CMK (cell line): Measurements from ENCODE around the gene MMP23B.
"Not testable (repeated sequence)": the region's sequence is repeated elsewhere in the genome, so short reads cannot be mapped to it uniquely, and the experiment has no call there.

Source experiments
- DNase-seq: peaks from one replicate; pipeline ENCODE4 v3.0.0-alpha.2; 2010; ENCODE audit warnings: low read depth

MMP23B gene

DNA sequence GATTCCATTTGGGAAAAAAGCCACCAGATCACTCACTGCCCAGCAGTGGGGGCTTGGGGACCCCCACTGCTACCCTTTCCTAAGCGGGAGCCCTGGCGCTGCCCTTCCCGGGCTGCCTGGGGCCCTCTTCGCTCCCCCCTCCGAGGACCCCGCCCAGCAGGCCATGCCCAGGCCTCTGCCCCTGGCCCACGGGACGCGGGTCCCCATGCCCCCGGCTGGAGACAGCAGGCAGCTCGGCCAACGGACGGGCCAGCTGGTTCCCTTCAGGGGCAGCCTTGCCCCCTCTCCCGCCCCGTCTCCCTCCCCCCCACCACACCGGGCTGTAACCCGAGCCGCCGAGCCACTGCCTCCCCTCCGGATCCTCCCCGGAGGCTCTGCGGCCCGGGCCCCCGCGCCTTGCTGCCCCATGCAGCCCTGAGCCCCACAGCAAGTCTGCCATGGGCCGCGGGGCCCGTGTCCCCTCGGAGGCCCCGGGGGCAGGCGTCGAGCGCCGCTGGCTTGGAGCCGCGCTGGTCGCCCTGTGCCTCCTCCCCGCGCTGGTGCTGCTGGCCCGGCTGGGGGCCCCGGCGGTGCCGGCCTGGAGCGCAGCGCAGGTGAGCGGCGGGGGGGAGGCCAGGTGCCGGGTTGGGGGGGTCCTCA lies at the start of gene MMP23B:
TSS of gene MMP23B (plus strand) at position 392 of the 639 bp plus-strand sequence. CDS start at position 438, 46 bp downstream.
- no peak for DNase-seq

DNA sequence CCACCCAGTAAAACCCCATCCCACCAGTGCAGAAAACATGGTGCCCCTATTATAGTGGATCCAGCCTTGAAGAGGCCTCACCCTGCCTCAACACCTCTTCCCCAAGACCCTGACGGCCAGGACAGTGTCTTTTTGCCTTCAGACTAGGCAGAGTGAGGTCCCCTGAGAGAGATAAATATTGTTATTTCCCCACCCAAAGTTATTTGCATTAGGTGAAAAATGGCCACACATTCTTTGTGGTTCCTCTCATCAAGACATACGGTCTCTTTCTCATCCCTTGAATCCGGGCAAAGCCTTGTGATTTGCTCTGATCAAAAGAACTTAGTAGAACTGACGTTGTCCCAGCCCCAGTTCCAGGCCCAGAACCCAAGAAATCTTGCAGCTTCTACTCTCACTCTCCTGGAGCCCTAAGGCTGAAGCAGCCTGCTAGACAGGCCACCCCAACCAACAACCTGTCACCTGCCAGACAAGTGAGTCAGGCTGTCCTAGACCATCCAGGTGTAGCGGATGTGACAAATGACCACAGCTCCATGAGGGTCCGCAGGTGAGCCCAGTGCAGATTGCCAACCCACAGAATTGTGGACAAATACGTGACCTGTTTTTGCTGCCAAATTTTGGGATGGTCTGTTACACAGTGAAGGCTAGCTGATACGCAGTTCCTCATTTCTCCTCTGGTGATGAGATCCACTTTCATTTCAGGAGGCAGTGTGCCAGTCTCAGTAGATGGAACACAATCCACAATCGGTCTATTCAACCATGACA lies 49.2 kb upstream of the MMP23B start:
- DNase-seq, result no peak

- no peak for DNase-seq
These were observed 48.5 kb upstream of the MMP23B start for GRCh38 chr1:1583347-1584010.

DNA sequence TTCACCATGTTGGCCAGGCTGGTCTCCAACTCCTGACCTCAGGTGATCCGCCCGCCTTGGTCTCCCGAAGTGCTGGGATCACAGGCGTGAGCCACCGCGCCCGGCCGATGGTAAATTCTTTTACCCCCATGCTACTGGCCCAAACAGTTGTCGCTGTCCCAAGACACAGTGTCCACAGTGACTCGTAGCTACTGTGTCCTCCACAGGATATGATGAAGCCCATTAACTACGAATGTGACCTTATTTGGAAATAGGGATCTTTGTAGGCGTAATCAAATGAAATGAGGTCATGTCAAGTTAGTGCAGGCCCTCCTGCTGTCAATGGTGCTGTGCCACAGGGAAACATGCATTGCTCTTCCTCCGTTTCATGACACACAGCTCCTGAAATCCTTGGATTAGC lies 40.5 kb upstream of the MMP23B start:
- DNase-seq, result no peak

DNA sequence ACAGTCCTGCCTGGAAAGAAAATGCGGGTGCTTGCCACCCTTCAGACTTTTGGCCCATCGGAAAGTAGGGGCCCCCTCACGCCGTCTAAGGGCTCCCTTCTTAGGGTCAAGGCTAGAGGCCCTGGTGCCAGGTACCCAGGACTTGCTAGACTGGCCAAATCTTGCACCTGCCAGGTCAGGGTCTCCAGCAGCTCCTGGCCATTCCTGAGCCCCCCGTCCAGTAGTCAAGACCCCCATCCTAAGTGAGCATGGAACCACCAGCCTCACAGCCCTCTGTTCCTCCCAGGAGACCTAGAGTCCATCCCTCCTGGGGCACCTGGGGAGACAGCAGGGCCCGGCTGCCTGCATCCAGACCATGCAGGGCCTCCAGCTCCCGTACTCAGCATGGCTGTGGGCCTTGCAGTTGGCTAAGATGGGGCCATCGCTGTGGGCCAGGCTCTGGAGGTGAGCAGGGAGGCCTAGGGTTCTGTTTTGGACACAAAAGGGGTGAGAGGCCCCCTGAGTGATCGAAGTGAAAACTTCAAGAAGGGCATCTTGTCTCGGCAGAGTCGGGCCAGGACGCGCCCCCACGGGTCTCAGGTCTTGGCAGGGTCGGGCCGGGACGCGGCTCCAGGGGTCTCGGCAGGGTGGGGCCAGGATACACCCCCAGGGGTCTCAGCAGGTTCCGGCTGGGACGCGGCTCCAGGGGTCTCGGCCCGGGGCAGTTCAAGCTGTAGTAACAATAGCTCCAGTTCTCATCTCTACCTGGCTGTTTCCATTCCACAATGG lies 38.0 kb upstream of the MMP23B start:
- no peak for DNase-seq

- DNase-seq, result no peak
These were observed 37.2 kb upstream of the MMP23B start for GRCh38 chr1:1594602-1595260.

GRCh38 chr1:1595341-1595740 lies 36.6 kb upstream of the MMP23B start:
- not testable (repeated sequence) for DNase-seq

- DNase-seq, result no peak
These were observed 35.3 kb upstream of the MMP23B start for GRCh38 chr1:1596493-1597274.

GRCh38 chr1:1597275-1597930 lies 34.6 kb upstream of the MMP23B start:
- no peak for DNase-seq

- no peak for DNase-seq
These were observed 33.8 kb upstream of the MMP23B start for GRCh38 chr1:1598051-1598719.

- no peak for DNase-seq
These were observed 33.3 kb upstream of the MMP23B start for GRCh38 chr1:1598720-1599029.

- peak; percentile 56 for DNase-seq
These were observed 32.7 kb upstream of the MMP23B start for GRCh38 chr1:1599030-1599934.

- no peak for DNase-seq
These were observed 31.8 kb upstream of the MMP23B start, which contains the start of gene FNDC10 for GRCh38 chr1:1599935-1600860. Gene FNDC10, minus strand, starts transcription at chr1:1600135. Its CDS starts 120 bp downstream, at chr1:1600015.

DNA sequence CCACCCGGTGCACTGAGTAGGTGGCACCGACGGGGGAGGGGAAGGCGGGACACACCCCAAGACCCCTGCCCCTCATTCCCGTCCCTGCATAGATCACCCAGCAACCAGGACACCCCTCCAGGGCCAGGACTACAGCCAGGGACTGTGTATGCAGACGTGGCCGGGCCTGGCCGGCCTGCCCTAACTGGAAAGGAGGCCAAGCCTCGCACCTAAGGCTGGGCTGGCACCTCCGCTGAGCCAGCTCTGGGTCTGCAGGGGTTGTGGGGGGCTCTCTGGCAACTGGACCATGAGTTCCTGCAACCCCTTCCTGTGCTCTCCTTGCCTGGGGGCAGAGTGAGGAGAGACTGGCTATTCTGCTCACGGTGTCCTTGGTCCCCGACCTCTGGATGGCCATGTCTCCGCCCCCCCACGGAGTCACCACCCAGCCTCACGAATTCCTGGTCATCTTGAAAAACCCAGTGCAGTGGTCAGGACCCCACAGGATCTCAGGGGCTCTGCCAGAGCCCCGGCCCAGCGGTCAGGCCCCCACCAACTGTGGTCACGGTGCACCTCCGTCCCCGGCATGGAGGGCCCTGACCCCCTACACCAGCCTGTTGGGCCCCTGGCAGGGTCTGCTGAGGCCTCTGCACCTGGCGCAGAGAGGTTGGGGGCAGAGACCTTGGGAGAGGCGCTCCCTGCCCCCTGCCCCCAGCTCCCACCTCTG lies 31.0 kb upstream of the MMP23B start:
- no peak for DNase-seq

GRCh38 chr1:1601564-1602303 lies 30.2 kb upstream of the MMP23B start:
- DNase-seq, result no peak

DNA sequence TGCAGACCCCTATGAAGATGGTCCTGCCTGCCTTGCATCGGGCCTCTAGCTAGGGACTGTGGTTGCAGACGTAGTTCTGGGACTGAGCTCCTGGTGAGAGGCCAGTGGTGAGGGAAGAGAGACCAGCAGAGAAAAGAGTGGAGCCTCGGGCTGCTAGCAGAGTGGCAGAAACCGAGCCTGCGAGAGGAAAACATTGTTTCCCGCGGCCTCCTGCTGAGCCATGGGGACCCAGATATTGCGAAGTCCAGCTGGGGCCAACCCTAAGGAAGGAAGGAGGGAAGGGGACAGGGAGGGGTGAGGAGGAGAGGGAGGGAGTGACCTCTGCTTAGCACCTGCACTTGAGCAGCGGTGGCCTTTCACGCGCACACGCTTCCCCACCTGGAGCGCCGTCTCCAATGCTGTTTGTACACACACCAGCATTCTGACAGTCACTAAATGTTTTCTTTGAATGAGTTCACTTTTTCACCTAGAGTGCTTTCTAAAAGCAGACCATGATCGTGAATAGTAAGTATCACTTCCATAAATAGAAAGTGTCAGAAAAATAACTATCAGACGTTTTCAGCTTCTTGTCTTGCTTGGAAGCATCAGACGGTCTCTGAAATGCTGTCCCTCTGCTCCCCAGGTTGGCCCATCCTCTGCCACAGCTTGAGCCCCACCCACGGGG lies 29.5 kb upstream of the MMP23B start:
- DNase-seq, result no peak
